Testis (tissue), 2 donors: ENCODE data around the gene CILP2.

Experiments used
- POLR2A ChIP-seq: fragments of 450-650 bp; IDR thresholded peaks from one replicate; pipeline ENCODE4 v1.6.1; 2017; ENCODE audit warnings: antibody characterized with exemption, mild to moderate bottlenecking, moderate library complexity
- TF ChIP-seq, protein P1 (sequence below), 3 experiments: fragments of 450-650 bp in 2 of 3; fragments of 200-600 bp in 1 of 3; sonication (generic) in 1 of 3; IDR thresholded peaks; one replicate each; pipeline ENCODE4 v1.5.1; 2016 to 2019; ENCODE audit warnings: antibody characterized with exemption in 3 of 3, mild to moderate bottlenecking in 2 of 3, moderate library complexity in 1 of 3

DNA sequence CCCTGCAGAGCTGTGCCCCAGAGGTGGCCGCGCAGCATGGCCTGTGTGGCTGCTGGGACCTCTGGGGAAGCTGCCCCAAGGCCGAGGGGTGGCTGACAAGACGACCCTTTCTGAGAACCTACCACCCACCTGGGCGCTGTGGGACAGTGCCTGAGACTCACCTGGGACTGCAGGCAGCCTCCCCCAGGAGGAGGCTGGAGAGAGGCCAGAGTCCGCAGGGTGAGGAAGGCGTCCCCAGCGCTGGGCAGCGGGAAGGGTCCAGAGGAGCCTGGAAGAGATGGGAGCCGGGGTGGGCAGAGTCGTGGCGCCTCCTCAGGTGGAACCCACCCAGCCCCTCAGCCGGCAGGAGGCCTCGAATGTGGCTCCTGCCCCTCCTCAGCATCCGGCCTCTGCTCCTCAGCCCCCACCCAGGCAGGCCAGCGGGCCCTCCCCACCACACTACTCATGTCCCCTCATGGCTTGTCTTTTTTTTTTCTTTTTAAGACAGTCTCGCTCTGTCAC lies 25.3 kb downstream of the CILP2 start:
- TF ChIP-seq, protein P1, sequence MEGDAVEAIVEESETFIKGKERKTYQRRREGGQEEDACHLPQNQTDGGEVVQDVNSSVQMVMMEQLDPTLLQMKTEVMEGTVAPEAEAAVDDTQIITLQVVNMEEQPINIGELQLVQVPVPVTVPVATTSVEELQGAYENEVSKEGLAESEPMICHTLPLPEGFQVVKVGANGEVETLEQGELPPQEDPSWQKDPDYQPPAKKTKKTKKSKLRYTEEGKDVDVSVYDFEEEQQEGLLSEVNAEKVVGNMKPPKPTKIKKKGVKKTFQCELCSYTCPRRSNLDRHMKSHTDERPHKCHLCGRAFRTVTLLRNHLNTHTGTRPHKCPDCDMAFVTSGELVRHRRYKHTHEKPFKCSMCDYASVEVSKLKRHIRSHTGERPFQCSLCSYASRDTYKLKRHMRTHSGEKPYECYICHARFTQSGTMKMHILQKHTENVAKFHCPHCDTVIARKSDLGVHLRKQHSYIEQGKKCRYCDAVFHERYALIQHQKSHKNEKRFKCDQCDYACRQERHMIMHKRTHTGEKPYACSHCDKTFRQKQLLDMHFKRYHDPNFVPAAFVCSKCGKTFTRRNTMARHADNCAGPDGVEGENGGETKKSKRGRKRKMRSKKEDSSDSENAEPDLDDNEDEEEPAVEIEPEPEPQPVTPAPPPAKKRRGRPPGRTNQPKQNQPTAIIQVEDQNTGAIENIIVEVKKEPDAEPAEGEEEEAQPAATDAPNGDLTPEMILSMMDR (IDR thresholded peaks at IDR 0.05): no peak
- no peak for TF ChIP-seq POLR2A
